Fibroblast of skin of scalp (primary cell): ENCODE measurements around the gene PPP3R2.
"Not testable (repeated sequence)": the region's sequence is repeated elsewhere in the genome, so short reads cannot be mapped to it uniquely, and the experiment has no call there.

Source experiments
- DNase-seq: peaks from one replicate; pipeline ENCODE4 v3.0.0-alpha.2; 2013

Gene PPP3R2

DNA sequence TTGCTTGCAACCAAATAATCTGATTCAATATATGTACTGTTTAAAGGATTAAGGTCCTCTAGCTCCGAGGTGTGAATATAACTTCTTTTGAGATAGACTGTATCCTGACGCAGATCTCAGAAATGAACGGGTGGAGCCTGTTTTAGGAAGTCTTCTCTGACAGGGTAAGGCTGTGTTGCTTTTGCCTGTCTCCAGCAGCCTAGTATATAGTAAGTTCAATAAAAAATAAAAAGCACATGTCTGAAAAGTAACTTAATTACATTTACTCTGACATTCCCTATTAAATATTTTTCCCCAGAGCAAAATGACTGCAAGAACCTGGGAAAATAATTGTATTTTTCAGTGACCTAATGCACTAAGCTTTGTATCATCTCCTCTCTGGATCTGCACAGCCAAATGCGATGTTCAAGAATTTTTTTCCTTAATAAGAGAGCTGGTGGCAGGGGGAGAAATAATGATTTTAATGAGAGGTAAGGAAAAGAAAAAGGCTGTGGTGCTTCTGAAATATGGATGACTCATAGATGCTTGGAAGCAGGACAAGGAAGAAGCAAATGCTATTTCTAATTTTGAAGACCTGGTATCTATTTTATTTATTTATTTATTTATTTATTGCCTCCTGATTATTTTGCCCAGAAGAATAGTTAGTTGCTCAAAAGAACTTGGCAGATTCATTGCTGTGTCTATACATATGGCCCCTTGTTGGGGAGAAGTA lies 7.3 kb downstream of the PPP3R2 start:
- DNase-seq = no peak

DNA sequence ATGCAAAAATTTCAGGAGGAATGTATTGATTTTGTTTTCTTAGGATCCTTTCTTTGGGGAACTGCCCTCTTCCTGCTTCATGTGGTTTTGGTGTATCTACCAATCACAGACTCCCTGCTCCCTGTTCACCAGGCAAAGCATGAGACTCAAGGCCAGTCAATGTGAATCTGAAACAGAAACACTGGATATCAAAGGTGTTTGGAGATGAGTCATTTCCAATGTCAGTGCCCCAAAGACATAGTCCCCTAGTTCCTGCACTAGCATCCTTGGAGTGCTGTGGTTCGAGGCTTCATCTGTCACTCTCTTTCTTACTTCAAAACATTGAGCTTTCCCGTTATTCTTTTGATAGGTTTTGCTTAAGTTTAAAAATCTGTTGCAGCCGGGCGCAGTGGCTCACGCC lies 8.1 kb downstream of the PPP3R2 start:
- no peak for DNase-seq

DNA sequence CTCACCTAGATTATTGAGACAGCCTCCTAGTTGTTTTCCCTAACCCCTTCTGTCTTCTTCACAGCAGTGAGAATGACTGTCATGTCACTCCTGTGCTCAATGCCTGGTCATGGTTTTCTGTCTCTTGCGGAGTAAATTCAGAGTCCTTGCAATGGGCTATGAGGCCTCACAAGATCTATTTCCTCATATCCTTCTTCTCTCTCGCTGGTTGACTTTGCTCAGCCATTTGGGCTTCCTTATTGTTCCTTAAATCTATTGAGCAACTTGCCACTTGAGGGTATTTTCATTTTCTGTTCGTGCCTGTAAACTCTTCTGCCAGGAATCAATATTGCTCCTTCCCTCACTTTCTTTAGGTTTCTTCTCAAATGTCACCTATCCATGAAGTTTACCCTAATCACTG lies 9.0 kb downstream of the PPP3R2 start:
- DNase-seq = no peak

DNA sequence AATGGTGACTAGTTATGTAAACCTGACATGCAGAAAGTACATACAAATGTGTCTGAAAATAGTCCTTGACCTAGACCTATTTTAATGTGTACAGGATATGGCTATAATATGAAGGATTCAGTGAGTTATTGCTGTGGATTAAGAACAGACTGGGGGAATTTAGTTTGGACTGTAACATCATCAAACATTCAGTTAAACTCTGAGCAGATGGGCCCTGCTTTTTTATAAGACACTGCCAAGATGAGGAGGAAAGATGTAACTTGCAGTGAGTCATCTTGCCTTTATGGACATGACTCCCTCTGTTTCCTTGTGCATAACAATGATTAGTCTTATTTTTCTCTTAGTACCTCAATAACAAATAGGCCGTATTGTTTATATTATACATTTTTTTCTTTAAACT lies 12.2 kb downstream of the PPP3R2 start:
- DNase-seq = peak; percentile 63

DNA sequence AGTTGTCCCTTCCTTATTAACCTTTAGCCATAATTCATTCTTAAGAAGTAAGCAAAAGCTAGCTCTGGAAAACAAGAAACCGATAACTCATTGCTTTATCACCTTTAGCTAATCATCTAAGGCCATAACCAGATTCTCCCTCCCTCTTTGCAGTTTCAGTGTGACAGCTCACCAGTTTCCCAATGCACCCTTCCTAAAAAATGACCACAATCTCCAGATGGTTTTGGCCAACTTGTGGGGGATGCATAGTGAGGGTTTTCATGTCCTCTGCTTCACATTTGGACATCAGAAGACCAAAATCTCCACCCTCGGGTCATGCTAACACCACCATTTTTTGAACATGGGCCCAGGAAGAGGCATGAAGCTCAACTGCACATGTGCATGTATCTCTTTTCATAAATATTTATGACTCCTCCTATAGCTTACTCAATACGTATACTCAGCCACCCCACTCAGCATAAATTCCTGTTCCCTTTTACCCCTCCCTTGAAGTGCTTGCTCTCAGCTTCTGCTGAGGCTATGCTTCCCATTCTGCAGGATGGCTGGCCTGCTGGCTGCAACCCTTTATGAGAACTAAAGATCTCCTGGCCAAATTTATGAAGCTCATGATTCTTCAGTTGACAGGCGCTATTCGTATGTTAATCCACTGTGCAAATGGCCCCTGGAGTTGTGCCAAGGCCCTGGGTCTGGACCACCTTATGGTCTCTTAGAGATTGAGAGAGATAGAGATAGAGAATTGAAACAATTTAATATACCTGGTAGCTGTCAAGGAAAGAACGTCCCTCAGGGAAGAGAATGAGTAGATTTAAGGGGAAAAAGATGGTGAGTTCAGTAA lies 14.8 kb downstream of the PPP3R2 start:
- no peak for DNase-seq

DNA sequence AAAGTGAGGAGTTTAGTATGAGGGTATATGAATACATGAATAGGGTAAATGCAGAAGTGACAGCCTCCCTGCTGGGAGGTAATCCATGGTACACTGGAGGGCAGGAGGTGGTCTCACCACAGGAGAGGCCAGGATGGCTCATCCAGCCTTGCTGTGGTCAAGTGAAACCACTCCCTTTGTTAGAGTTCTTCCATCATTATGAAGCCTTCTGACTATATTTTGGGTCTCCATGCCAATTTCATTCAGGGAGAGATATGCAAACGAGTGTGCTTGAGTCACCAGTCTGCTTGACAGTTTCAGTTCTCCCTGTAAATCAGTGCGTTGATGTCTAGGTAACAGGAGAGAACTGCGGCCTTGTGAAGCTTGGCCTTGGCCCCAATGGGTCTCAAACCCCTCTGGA lies 16.4 kb downstream of the PPP3R2 start:
- peak; percentile 14 for DNase-seq

DNA sequence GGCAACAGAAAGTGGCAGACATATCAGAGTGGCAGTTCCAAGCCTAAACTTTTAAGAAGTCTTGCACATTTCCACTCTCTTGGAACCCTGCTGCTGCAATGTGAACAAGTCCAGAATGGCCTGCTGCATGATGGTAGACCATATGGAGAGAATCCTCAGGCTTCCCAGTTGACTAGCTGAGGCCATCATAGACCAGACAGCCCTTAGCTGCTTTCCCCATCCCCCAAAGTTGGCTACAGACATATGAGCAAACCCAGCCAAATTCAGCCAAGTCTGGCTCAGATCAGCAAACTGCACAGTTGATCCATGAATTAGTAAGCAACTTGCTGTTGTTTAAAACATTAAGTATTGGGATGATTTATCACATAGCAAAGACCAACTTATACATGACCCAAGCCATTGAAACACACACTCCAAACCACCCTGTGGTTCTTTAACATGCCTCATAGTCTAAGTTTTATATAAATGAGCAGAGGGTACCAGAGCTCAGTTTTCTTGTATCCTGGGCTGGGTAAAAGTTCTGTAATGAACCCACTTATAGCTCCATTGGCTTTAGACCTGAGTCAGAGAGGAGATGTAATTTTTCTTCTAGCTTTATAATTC lies 19.9 kb downstream of the PPP3R2 start:
- no peak for DNase-seq

DNA sequence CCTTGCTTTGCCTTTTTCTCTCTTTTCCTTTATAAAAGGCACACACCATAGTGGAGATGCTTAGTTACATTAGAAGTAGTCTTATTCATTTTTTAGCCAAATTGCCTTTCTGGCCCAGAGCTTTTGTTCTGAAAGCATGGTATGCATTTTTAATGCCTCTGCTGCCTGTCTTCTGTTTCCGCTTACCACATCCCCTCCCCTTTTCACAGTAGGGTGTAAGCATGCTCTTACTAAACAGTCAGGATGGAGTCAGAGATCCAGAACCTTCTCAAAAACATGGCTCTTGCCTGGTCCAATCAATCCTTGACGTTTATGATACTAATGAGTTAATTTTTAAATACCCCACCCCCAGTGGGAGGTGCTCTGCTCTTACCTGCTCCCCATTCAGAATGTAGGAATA lies 22.5 kb downstream of the PPP3R2 start:
- DNase-seq = peak; percentile 51

DNA sequence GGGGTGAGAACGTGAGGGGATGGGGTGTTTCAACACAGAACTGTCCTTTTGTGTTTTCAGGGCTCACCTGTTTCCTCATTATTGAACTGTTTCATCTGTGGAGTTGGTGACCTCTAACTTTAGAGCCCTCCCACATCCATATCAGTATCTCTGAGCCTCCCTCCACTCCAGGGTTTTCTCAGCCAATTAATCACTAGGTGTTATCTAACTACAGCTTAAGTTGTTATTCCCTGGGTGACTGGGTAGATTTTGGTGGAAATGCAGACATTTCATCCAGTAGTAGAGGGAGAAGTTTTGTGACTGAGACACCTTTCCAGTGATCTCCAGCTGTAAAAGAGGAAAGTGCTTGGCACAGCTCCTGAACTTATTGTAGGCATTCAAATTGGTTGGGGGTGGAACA lies 23.7 kb downstream of the PPP3R2 start:
- no peak for DNase-seq

DNA sequence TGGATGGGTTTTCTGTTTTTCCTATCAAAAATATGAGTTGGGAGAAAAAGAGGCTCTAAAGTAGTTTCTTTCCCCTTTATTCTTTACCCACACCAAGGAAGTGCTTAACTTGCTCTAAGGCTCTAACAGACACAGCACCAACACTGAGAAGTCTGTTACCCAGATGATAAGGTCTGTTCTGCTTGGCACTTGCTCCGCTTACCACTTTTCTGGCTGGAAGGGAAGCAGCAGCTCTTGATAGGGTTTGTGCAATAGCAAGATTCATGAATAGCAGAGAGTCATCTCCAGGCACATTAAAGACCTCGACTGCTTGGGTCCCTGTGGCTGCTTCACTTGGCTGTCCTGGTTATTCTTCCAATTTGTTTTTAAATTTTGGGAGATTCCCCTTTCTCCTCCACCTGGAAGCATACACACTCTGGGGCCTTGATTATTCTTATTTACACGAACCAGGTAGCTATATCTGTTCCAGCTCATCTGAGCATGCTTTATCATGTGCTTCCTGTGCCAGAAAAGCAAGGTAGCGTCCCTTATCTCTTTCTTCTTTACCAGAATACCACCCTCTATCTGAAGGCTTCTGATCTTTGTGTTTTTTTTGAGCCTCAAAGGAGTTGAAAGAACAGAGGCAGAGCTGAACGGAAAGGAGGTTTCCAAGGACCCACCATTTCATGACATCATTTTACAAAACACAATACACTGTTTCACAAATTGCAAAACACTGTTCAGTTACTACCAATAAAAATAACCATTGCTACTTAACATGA lies 24.8 kb downstream of the PPP3R2 start:
- no peak for DNase-seq

DNA sequence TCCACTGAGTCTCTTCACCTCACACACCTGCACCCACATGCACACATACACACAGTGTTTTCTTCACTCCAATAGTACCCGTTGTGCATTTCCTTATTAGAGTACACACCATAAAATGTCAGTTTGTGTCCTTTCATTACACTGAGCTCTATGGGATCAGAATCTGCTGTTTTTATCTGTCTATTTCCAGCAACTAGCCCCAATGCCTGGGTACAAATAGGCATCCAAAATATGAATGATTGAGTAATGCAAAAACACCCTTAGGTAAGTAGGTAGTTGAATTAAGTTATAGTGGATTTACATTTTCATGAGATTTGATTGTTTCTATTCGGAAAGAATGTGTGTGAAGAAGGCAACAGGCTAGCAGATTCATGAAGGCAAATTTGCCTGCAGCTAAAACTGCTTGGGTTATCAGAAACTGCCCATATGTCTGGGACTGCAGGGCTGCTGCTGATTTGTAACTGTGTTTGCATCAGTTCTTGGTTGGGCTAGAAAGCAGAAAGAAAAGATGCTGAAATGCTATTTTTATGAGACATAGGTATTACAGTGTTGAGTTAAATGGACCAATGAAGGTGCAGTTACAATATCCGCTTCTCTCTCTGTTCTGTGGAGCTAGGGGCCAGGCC lies 26.9 kb downstream of the PPP3R2 start:
- DNase-seq = no peak

DNA sequence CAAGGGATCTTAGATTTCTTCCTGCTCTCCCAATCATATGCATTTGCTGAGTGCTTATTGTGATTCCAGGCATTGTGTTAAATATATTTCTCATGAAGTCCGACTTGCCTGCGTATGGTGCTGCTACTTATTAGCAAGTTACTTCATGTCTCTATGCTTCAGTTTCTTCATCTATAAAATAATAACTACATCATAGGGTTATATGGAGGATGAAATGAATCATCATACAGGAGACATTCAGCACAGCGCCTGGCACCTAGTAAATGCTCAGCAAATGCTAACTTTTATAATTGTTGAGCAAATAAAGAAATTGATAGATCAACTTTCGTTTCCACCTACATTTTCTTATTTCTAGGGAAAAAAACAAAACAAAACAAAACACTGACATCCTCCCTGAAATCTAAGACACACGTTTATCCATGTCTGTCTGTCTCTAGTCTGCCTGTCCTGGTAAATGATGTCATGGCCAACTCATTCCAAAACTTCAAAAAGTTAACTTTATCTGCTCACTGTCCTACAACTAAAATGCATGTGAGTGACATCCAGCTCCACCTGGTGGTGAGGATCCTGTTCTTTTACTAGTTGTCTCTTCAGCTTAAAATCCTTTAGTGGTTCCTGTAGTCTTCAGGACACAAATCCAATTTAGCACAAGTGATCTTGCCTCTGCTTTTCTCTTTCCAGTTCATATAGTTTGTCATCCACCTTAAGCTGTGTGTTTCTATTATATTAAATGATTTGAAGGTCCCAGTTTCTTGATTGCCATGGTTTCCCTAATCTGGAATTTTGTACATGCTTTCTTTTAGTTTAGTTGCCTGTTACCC lies 27.7 kb downstream of the PPP3R2 start:
- DNase-seq = peak; percentile 48

DNA sequence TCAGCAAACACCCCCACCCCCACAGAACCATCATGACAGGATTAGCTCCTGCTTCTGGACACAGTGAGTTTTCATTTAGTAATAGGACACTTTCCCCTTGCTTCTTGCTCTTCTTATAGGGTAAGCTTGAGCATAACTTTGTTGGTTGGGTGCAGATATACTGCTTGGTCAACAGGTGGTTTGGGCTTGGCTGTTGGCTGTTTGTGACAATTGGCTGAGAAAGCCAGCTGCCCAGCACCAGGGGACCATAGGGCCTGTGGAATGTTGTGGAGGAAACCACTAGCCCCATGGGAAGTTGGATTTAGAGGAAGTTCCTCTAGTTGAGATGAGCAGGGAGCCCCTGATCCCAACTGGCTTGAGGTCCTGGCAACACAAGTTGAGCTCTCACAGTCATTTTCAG lies 30.5 kb downstream of the PPP3R2 start:
- DNase-seq = no peak

DNA sequence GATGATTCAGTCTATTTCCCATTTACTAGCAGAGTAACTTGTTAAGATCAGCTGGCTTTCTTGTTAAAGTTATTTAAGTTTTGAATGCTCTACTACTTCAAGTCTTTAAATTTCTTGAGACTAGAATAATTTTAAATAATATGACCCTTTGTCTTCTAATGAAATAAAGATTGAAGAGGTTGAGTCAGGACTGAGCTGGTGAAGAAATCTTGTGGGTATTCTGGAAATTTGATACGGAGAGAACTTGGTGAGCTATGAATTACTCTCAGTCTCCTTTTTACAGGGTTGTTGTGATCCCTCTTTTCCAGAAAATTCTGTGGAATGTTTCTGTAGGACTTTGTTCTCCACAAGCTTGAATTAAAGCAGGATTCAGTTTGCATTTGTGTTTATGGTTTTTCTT lies 31.8 kb downstream of the PPP3R2 start:
- DNase-seq = no peak

DNA sequence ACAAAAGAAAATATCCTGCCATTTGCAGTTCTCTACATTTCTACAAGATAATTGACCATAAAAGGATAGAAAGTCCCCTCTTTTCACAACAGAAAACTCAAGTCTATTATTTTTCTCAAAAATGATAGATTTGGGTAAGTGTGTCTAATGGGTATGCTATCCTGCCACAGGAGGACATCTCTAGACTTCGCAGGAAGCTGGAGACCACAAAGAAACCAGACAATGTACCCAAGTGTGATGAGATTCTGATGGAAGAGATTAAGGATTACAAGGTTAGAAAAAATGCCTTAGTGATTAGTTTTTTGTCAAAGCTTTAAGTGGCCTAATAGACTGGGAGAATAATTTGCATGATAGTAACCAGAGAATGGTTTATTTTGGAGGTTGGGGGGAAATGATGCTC lies 33.0 kb downstream of the PPP3R2 start:
- no peak for DNase-seq

DNA sequence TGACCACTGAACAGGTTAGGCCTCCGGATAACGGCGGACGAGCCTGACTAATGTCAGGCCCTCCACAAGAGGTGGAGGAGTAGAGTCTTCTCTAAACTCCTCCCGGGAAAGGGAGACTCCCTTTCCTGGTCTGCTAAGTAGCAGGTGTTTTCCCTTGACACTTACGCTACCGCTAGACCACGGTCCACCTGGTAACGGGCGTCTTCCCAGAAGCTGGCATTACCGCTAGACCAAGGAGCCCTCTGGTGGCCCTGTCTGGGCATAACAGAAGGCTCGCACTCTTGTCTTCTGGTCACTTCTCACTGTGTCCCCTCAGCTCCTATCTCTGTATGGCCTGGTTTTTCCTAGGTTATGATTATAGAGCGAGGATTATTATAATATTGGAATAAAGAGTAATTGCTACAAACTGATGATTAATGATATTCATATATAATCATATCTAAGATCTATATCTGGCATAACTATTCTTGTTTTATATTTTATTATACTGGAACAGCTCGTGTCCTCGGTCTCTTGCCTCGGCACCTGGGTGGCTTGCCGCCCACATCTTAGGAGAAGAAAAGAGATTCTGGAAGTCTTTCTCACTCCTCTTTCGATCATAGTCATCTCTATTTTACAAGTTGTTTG lies 45.2 kb downstream of the PPP3R2 start:
- DNase-seq = not testable (repeated sequence)

DNA sequence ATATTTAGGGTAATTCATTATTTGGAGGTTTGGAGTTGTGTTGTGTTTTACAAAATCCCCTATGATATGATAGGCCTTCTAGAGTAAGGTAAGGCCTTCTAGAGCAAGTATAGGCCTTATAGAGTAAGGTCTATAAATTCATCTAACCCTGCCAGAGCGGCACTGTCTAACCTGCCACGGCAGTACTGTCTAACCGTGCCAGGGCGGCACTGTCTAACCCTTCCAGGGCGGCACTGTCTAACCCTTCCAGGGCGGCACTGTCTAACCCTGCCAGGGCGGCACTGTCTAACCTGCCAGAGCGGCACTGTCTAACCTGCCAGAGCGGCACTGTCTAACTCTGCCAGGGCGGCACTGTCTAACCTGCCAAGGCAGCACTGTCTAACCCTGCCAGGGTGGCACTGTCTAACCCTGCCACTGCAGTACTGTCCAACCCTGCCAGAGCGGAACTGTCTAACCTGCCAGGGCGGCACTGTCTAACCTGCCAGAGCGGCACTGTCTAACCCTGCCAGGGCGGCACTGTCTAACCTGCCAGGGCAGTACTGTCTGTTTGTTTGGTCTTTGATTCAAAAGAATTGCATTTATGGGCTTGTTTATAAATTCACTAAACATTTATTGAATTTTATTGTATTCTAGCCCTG lies 51.6 kb downstream of the PPP3R2 start:
- DNase-seq = no peak
